Astrocyte of the spinal cord (primary cell): Measurements from ENCODE around the gene GPRC5C.

Experiments used
- DNase-seq: peaks from one replicate; pipeline ENCODE4 v3.0.0; 2011; ENCODE audit warnings: low read depth, low spot score
- H3K4me3 ChIP-seq: 2 replicates; pipeline ENCODE4 v1.5.1; 2011; ENCODE audit warnings: low read depth, mild to moderate bottlenecking, low read length, moderate library complexity
- in situ Hi-C: cut with HindIII; loops from 2 replicates; pipeline ENCODE4 v1.10.0; 2017; ENCODE audit warnings: low sequenced_read_pairs
- TF ChIP-seq, protein P1 (sequence below): IDR thresholded peaks from 2 replicates; pipeline ENCODE4 v1.5.1; 2012; ENCODE audit warnings: low read depth, mild to moderate bottlenecking, low read length, inconsistent platforms

GPRC5C gene

DNA sequence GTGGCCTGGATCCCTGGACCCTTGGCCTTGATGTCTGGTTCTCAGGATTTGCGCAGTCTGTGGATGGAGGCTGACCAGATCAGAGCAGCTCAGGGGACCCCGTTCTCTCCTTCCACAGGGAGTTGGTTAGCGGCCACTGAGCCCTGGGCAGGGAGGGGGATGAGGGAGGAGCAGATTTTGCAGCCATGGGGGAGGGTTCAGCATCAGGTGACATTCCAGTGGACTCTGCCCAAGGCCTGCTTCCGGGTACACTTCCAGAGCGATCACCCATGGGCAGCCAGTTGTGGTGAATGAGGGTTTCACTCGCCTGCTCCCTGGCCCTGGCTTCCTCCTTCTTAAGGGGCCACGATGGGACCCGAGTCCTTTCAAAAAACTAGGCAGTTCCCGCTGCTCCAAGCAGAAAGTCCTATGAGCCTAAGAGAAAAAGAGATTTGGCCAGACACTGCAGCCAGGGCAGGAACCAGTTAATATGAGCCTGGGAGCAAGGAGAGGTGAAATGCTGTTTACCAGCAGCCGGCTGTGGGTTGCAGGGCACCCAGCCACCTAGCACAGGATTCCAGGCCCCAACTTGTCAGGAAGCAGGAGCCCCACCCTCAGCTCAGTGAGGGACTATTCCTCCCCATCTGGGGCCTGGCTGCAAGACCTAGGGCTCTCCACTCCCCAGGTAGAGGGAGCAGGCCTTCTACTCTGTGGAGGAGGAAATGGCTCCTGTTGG lies 4.7 kb upstream of the GPRC5C start:
- H3K4me3 ChIP-seq: no peak overlapping the region
- TF ChIP-seq, protein P1, sequence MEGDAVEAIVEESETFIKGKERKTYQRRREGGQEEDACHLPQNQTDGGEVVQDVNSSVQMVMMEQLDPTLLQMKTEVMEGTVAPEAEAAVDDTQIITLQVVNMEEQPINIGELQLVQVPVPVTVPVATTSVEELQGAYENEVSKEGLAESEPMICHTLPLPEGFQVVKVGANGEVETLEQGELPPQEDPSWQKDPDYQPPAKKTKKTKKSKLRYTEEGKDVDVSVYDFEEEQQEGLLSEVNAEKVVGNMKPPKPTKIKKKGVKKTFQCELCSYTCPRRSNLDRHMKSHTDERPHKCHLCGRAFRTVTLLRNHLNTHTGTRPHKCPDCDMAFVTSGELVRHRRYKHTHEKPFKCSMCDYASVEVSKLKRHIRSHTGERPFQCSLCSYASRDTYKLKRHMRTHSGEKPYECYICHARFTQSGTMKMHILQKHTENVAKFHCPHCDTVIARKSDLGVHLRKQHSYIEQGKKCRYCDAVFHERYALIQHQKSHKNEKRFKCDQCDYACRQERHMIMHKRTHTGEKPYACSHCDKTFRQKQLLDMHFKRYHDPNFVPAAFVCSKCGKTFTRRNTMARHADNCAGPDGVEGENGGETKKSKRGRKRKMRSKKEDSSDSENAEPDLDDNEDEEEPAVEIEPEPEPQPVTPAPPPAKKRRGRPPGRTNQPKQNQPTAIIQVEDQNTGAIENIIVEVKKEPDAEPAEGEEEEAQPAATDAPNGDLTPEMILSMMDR: no peak
- in situ Hi-C loops: no loop called here
- no peak for DNase-seq

DNA sequence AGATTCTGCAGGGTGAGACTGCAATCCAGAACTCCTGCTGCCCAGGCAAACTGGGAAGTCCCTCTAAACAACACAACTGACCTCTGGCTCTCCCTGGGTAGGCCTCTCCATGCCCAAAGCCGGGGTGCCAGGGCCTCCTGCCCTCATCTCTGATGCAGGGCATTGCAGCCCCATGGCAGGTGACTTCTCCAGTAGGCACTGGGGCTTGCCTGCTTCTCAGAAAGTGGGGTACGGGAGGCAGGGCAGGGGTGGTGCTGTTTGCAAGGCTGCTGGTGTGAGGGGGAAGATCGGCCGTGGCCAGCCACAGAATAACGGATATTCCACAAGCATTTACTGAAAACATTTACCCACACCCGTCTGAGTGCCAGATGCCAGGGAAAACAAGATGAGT lies 4.1 kb upstream of the GPRC5C start:
- TF ChIP-seq, protein P1: no peak
- in situ Hi-C loops: no loop called here
- H3K4me3 ChIP-seq: no peak overlapping the region
- DNase-seq: no peak

DNA sequence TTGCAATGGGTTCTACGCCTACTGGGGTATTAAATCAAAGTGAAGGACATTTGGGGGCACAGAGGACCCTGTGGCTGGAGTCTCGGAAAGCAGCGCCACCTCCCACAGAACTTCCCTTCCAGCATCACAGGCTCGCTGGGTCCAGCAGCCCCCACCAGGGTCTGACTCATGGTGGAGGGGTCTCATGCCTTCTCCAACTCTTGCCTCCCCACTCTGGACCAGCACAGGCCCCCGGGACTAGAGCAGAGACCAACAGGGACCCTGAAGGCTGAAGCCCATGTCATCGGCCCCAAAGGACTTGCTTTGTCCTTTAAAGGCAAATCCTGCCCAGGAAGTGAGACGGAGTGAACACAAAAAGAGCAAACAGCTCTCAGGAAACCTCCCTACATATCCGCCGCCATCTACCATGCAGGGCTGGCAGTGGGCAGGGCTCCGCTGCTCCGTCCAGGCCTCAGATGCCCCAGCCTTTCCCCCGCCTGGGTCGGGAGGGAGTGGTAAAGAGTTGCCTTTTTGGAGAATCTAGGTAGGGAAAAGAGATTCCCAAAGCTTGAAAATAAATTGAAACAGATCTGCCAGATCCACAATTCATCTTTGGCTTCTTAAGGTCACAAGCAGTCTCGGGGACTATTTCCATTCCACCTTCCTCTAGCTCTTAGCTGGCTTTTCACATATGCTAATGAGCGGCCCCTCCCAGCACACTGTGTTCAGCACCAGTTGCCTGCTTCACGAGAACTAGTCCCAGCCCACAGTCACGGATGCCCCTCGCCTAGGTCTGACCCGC lies 2.1 kb upstream of the GPRC5C start:
- no peak overlapping the region for H3K4me3 ChIP-seq
- TF ChIP-seq, protein P1: no peak
- DNase-seq: no peak
- in situ Hi-C loops: no loop called here

DNA sequence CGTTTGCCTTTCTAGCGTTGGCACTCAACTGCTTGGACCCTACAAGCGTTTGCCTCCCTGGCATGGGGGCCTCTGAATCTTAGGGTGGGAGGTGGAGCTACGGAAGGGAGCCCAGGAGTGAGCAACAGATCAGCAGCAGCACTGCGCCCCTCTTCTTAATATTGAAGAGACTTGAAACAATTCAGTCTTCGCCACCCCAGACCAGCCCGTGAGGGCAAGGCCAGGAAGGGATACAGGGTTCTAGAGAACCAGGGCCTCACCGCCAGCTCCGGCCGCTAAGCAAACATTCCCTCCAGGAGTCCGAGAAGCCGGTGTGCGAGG lies 1.5 kb upstream of the GPRC5C start:
- no peak overlapping the region for H3K4me3 ChIP-seq
- in situ Hi-C loops: no loop called here
- no peak for DNase-seq
- TF ChIP-seq, protein P1: no peak

DNA sequence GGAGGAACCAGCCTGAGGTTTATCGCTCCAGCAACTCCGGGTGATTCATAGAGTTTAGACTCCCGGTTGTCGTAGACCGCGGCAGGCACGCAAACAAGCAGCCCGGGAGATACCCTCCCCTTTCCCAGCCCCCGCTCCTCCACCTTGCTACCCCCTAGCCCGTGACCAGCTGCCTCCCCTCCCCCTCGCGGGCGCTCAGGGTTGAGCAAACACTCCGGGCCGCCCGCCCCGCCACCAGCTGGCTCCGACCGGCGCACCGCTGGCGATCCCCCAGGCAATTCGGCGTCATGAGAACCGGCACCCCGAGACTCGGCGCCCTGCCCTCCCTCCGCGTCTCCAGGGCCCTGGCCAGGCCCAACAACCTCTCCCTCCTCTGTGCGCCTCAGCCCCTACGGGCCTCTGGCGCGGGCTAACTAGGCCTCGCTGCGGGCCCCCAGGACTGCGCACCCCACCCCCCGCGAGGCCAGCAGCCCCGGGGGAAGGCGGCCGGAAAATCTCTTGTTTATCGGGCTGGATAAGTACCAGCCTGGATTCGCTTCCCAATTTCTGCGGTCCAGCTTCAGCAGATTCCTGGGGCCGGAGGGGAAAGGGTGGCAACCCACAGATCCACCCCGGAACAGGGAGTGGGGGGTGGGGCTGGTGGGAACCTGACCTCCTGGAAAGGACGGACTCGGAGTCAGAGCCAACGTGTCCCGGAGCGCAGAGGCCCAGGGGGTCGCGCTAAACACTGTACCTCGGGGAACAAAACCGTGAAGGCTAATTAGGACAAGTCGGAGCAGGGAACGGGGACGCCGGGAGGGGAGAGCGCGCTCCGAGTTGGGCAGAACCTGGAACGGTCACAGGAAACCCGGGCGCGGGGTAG lies 951 bp upstream of the GPRC5C start:
- H3K4me3 ChIP-seq: no peak overlapping the region
- in situ Hi-C loops: no loop called here
- TF ChIP-seq, protein P1: no peak
- DNase-seq: peak; percentile 44

DNA sequence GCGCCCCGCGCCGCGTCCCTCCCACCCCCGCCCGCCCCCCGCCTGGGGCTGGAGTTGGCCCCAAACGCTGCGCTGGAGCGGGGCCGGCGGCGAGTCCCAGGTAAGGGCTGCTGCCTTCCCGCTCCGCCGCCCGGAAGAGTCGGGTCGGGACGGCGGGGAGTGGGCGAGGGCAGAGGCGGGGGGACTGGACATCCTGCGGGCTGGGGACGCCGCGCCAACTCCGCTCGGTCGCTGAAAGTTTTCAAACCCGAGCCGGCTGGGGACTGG lies 469 bp downstream of the GPRC5C start:
- DNase-seq: no peak
- in situ Hi-C loops: no loop called here
- TF ChIP-seq, protein P1: no peak
- no peak overlapping the region for H3K4me3 ChIP-seq
